Measurements from ENCODE around the gene HMGCS2.

HMGCS2 gene

GRCh38 chr1:119701659-119702058 is 67.0 kb downstream of the HMGCS2 start:
- DNase-seq (ENCODE audit: low read depth in 2 of 2) = no peak

- DNase-seq (ENCODE audit: low read depth in 2 of 2) = no peak
These were observed 68.4 kb downstream of the HMGCS2 start for GRCh38 chr1:119700326-119700725.
